Adrenal gland (tissue), 12 donors: ENCODE measurements around the gene GPSM1. TPM values are rescaled to one million over a fixed set of nuclear protein-coding genes. Genes with fewer than 3 reads are reported as not detected.

Experiments used
- DNase-seq, 7 donors: peaks; one replicate each; pipeline ENCODE4 v3.0.0-alpha.2; 2019 to 2020
- H3K27ac ChIP-seq, 5 donors: fragments of 200-600 bp; sonication (generic) in 4 of 5; 1 replicate in 3 of 5; 2 replicates in 2 of 5; pipeline versions ENCODE4 v1.5.1 to v1.8.0; 2016 to 2020; ENCODE audit warnings: mild to moderate bottlenecking in 1 of 5
- H3K27me3 ChIP-seq: fragments of 200-600 bp; 2 replicates; pipeline ENCODE4 v1.8.0; 2021
- H3K36me3 ChIP-seq, 2 donors: fragments of 200-600 bp; replicated peaks in 1 of 2; 1 replicate in 1 of 2; 2 replicates in 1 of 2; pipeline versions ENCODE4 v1.5.1 to v1.8.0; 2018 to 2022
- H3K4me1 ChIP-seq, 2 donors: fragments of 200-600 bp; replicated peaks in 1 of 2; 1 replicate in 1 of 2; 2 replicates in 1 of 2; pipeline versions ENCODE4 v1.5.1 to v1.8.0; 2018 to 2021
- H3K4me3 ChIP-seq, 4 donors: fragments of 200-600 bp; sonication (generic) in 3 of 4; one replicate each; pipeline ENCODE4 v1.5.1; 2016 to 2018
- H3K9me3 ChIP-seq, 3 donors: fragments of 200-600 bp; sonication (generic) in 1 of 3; replicated peaks in 1 of 3; 1 replicate in 2 of 3; 2 replicates in 1 of 3; pipeline versions ENCODE4 v1.5.1 to v1.8.0; 2016 to 2021
- CTCF ChIP-seq, 6 experiments: fragments of 450-650 bp in 4 of 6; fragments of 200-600 bp in 2 of 6; sonication (generic) in 1 of 6; IDR thresholded peaks; 1 replicate in 5 of 6; 2 replicates in 1 of 6; pipeline versions ENCODE4 v1.5.1 to v1.8.0; 2016 to 2021; ENCODE audit warnings: antibody characterized with exemption in 6 of 6, mild to moderate bottlenecking in 2 of 6, moderate library complexity in 1 of 6
- POLR2A ChIP-seq, 2 donors: fragments of 450-650 bp; IDR thresholded peaks; one replicate each; pipeline ENCODE4 v1.6.1; 2017; ENCODE audit warnings: antibody characterized with exemption in 2 of 2, mild to moderate bottlenecking in 2 of 2, moderate library complexity in 1 of 2
- WGBS, 4 donors: extraction: QIAGEN DNeasy Blood & Tissue Kit in 2 of 4; methylation state at CpG; one replicate each; pipeline versions ENCODE4 v1.1.5 to v1.1.7; 2013 to 2017; 5-methylcytosine and 5-hydroxymethylcytosine counted together
- intact Hi-C, 2 donors: fragments of 100-400 bp; cut with DNase I; formaldehyde crosslinking; loops; one replicate each; pipeline versions ENCODE4 v1.14.1 to v1.15.0; 2022 to 2023
- polyA plus RNA-seq, 3 donors: library from polyadenylated mRNA; stranded (reverse); fragments of 200-250 nt in 2 of 3; fragments of 350-450 nt in 1 of 3; fragmentation: Illumina TruSeq in 1 of 3; extraction: RNeasy Lipid Tissue Mini Kit (QIAGEN cat#74804) in 1 of 3; gene quantifications; one replicate each; pipeline ENCODE4 v1.2.3, GENCODE V29; 2013 to 2014
- total RNA-seq, 9 donors: library from RNA; depleted of rRNA in 4 of 9; stranded (reverse); fragments of >200 nt in 4 of 9; fragments of 120-200 nt in 1 of 9; fragmentation: NEBNext Ultra II Directional in 1 of 9; extraction: Animal tissue kit (Norgen Biotek cat#: 25700) in 1 of 9; gene quantifications; one replicate each; pipeline versions ENCODE4 v1.1.0 to v1.2.4, GENCODE V29; 2013 to 2023
- donor health status: healthy with polysubstance abuse.
- donor health status: Bipolar disorder and iron deficiency.
- donor health status: DM: yes; HTN: yes; CAD: no.
- donor health status: DM: no; HTN: no; CAD: no.
- donor health status: DM: no; HTN: no; CAD: no.
- donor health status: DM: yes; HTN: yes; CAD: no.

GPSM1 gene
- total and polyA plus RNA-seq, 12 donors: 2.9 to 50.4 (median 17.2) TPM

GRCh38 chr9:136279471-136279870, 47.9 kb upstream of the GPSM1 start:
- Histone ChIP-seq H3K4me1 (no peaks in the 10 kb centered on the region), H3K4me3 (no peak overlapping the region), H3K9me3 (no peaks in the 10 kb centered on the region), H3K36me3 (no peaks in the 10 kb centered on the region), H3K27me3 (peaks cover 11% of the 10 kb centered on the region), H3K27ac (no peak overlapping the region)
- 84 to 95% (median 90%) methylated on average over 4 to 6 of the region's 6 CpGs for WGBS, 4 donors
- DNase-seq: no peak
- TF ChIP-seq CTCF (IDR thresholded peaks at IDR 0.05) (no peak), POLR2A (IDR thresholded peaks at IDR 0.05) (no peak)
- intact Hi-C loops: no loop called here

- Histone ChIP-seq H3K4me1 (no peaks in the 10 kb centered on the region), H3K27ac (no peak overlapping the region), H3K36me3 (no peaks in the 10 kb centered on the region), H3K4me3 (no peak overlapping the region), H3K27me3 (peaks cover 17% of the 10 kb centered on the region), H3K9me3 (no peaks in the 10 kb centered on the region)
- TF ChIP-seq POLR2A (IDR thresholded peaks at IDR 0.05) (no peak), CTCF (IDR thresholded peaks at IDR 0.05) (no peak)
- 80 to 88% (median 84%) methylated on average over 14 to 16 of the region's 16 CpGs for WGBS, 4 donors
- intact Hi-C loops: loop anchor here (10.0 kb wide), 2 partner anchors 106 to 136 kb away; no protein-coding TSS in a partner anchor
- no peak for DNase-seq
These were observed 46.6 kb upstream of the GPSM1 start for GRCh38 chr9:136280535-136281315.

GRCh38 chr9:136281421-136282271, 45.7 kb upstream of the GPSM1 start:
- DNase-seq: no peak
- no peak for TF ChIP-seq POLR2A (IDR thresholded peaks at IDR 0.05)
- TF ChIP-seq CTCF (IDR thresholded peaks at IDR 0.05): no peak
- WGBS, 4 donors: 59 to 91% (median 85%) methylated on average over 2 to 39 of the region's 39 CpGs
- Histone ChIP-seq H3K4me1 (no peaks in the 10 kb centered on the region), H3K9me3 (no peaks in the 10 kb centered on the region), H3K27me3 (peaks cover 14% of the 10 kb centered on the region), H3K27ac (no peak overlapping the region), H3K4me3 (no peak overlapping the region), H3K36me3 (no peaks in the 10 kb centered on the region)
- intact Hi-C loops: loop anchor here (2.0 to 10.0 kb wide), 3 partner anchors 107 to 137 kb away; no protein-coding TSS in a partner anchor

- Histone ChIP-seq H3K4me3 (no peak overlapping the region), H3K27me3 (peaks cover 12% of the 10 kb centered on the region), H3K36me3 (no peaks in the 10 kb centered on the region), H3K27ac (no peak overlapping the region), H3K4me1 (no peaks in the 10 kb centered on the region), H3K9me3 (no peaks in the 10 kb centered on the region)
- no peak for TF ChIP-seq CTCF (IDR thresholded peaks at IDR 0.05)
- TF ChIP-seq POLR2A (IDR thresholded peaks at IDR 0.05): no peak
- no peak for DNase-seq
- intact Hi-C loops: loop anchor here (2.0 to 10.0 kb wide), 3 partner anchors 108 to 138 kb away; no protein-coding TSS in a partner anchor
- 60 to 66% methylated on average over 14 of the region's 14 CpGs; no CpG with 5 or more reads in 2 of the 4 donors for WGBS, 4 donors
These were observed 45.0 kb upstream of the GPSM1 start for GRCh38 chr9:136282272-136282861.
